GM12801 (cell line): ENCODE results near the gene VTI1A.

ENCODE experiments used
- CTCF ChIP-seq: IDR thresholded peaks from one replicate; pipeline ENCODE4 v1.5.1; 2011; ENCODE audit warnings: control low read depth; ENCODE audit not compliant: insufficient read length; ENCODE audit errors: extremely low read depth

VTI1A gene

GRCh38 chr10:112552593-112553110, 105.6 kb downstream of the VTI1A start:
- no peak for TF ChIP-seq CTCF

- TF ChIP-seq CTCF: no peak
These were observed 106.3 kb downstream of the VTI1A start for GRCh38 chr10:112553315-112553714.

- TF ChIP-seq CTCF: no peak
These were observed 107.2 kb downstream of the VTI1A start for GRCh38 chr10:112554263-112554662.

GRCh38 chr10:112557197-112557596, 110.2 kb downstream of the VTI1A start:
- TF ChIP-seq CTCF: no peak

- no peak for TF ChIP-seq CTCF
These were observed 111.6 kb downstream of the VTI1A start for GRCh38 chr10:112558476-112559142.

- no peak for TF ChIP-seq CTCF
These were observed 112.3 kb downstream of the VTI1A start for GRCh38 chr10:112559349-112559748.

GRCh38 chr10:112562122-112562521, 115.1 kb downstream of the VTI1A start:
- no peak for TF ChIP-seq CTCF
